Peyer's patch (tissue), 4 donors: Measurements from ENCODE around the gene ADAMTS12.
"Not testable (repeated sequence)": the region's sequence is repeated elsewhere in the genome, so short reads cannot be mapped to it uniquely, and the experiment has no call there.

Experiments
- CTCF ChIP-seq, 6 experiments: fragments of 450-650 bp in 4 of 6; fragments of 200-600 bp in 2 of 6; sonication (generic) in 1 of 6; IDR thresholded peaks; one replicate each; pipeline ENCODE4 v1.5.1; 2017 to 2019; ENCODE audit warnings: antibody characterized with exemption in 6 of 6, mild to moderate bottlenecking in 3 of 6, moderate library complexity in 1 of 6
- POLR2A ChIP-seq, 2 donors: fragments of 450-650 bp; IDR thresholded peaks; one replicate each; pipeline ENCODE4 v1.5.1; 2017; ENCODE audit warnings: antibody characterized with exemption in 2 of 2, mild to moderate bottlenecking in 2 of 2, moderate library complexity in 2 of 2

- TF ChIP-seq POLR2A, CTCF (IDR thresholded peaks at IDR 0.05): not testable (repeated sequence)
These were observed 376.4 kb downstream of the ADAMTS12 start for GRCh38 chr5:33515366-33515765.
